SK-N-SH treated with all-trans-retinoic acid at 6 μM for 48 hours (cell line): Measurements from ENCODE around the gene CATSPERD.

Experiments
- ARNTL ChIP-seq: fragments of 450-650 bp; formaldehyde crosslinking; IDR thresholded peaks from 2 replicates; pipeline ENCODE4 v1.5.0; 2020; ENCODE audit warnings: low read depth, mild to moderate bottlenecking, moderate library complexity, borderline replicate concordance
- BACH2 ChIP-seq: fragments of 250-450 bp; sonication (Bioruptor Pico); IDR thresholded peaks from 2 replicates; pipeline ENCODE4 v1.9.0; 2021; ENCODE audit warnings: mild to moderate bottlenecking, borderline replicate concordance
- CREB5 ChIP-seq: fragments of 250-450 bp; sonication (Bioruptor Pico); IDR thresholded peaks from 2 replicates; pipeline ENCODE4 v1.5.1; 2020; ENCODE audit warnings: low read depth, mild to moderate bottlenecking, moderate library complexity
- CSDC2 ChIP-seq: fragments of 250-450 bp; sonication (Bioruptor Pico); IDR thresholded peaks from 2 replicates; pipeline ENCODE4 v1.5.0; 2020; ENCODE audit warnings: mild to moderate bottlenecking, moderate library complexity
- GLIS3 ChIP-seq: fragments of 250-450 bp; sonication (Bioruptor Pico); IDR thresholded peaks from 2 replicates; pipeline ENCODE4 v1.5.0; 2020; ENCODE audit warnings: mild to moderate bottlenecking, moderate library complexity
- PATZ1 ChIP-seq: fragments of 250-450 bp; sonication (Bioruptor Pico); IDR thresholded peaks from 2 replicates; pipeline ENCODE4 v1.8.0; 2020; ENCODE audit warnings: mild to moderate bottlenecking, moderate library complexity, borderline replicate concordance
- POU6F1 ChIP-seq: fragments of 250-450 bp; sonication (Bioruptor Pico); IDR thresholded peaks from 2 replicates; pipeline ENCODE4 v1.8.0; 2021; ENCODE audit warnings: low read depth, mild to moderate bottlenecking, moderate library complexity, borderline replicate concordance
- RARB ChIP-seq: fragments of 250-450 bp; sonication (Bioruptor Pico); IDR thresholded peaks from 2 replicates; pipeline ENCODE4 v1.8.0; 2021; ENCODE audit warnings: mild to moderate bottlenecking, moderate library complexity
- TCF4 ChIP-seq: fragments of 250-450 bp; sonication (Bioruptor Pico); IDR thresholded peaks from 2 replicates; pipeline ENCODE4 v1.8.0; 2021; ENCODE audit warnings: mild to moderate bottlenecking, moderate library complexity, borderline replicate concordance
- ZFP3 ChIP-seq: fragments of 250-450 bp; sonication (Bioruptor Pico); IDR thresholded peaks from 2 replicates; pipeline ENCODE4 v1.5.0; 2020; ENCODE audit warnings: mild to moderate bottlenecking, moderate library complexity
- ZFP30 ChIP-seq: fragments of 450-650 bp; formaldehyde crosslinking; IDR thresholded peaks from 2 replicates; pipeline ENCODE4 v1.5.0; 2022; ENCODE audit warnings: mild to moderate bottlenecking, moderate library complexity
- ZNF70 ChIP-seq: fragments of 450-650 bp; formaldehyde crosslinking; IDR thresholded peaks from 2 replicates; pipeline ENCODE4 v1.5.0; 2020; ENCODE audit warnings: mild to moderate bottlenecking, moderate library complexity

- TF ChIP-seq POU6F1 (CRISPR knock-in tag) = no peak
- no peak for TF ChIP-seq BACH2 (CRISPR knock-in tag)
- TF ChIP-seq CSDC2 (CRISPR knock-in tag) = no peak
- no peak for TF ChIP-seq RARB (CRISPR knock-in tag)
- TF ChIP-seq ZNF70 = no peak
- no peak for TF ChIP-seq TCF4
- no peak for TF ChIP-seq GLIS3 (CRISPR knock-in tag)
- no peak for TF ChIP-seq PATZ1
- TF ChIP-seq ZFP30 (CRISPR knock-in tag) = no peak
- TF ChIP-seq CREB5 (CRISPR knock-in tag) = no peak
- TF ChIP-seq ARNTL (CRISPR knock-in tag) = no peak
- TF ChIP-seq ZFP3 (CRISPR knock-in tag) = no peak
Measured at GRCh38 chr19:5792224-5792623, 71.8 kb downstream of the CATSPERD start.
